ENCODE data around the gene HIF3A. TPM values are rescaled to one million over a fixed set of nuclear protein-coding genes. Genes with fewer than 3 reads are reported as not detected.

The HIF3A gene
- total and polyA plus RNA-seq, 2 of the 4 experiments (the other 2 are of a cell fraction): 0.02 TPM; not detected in 1

DNA sequence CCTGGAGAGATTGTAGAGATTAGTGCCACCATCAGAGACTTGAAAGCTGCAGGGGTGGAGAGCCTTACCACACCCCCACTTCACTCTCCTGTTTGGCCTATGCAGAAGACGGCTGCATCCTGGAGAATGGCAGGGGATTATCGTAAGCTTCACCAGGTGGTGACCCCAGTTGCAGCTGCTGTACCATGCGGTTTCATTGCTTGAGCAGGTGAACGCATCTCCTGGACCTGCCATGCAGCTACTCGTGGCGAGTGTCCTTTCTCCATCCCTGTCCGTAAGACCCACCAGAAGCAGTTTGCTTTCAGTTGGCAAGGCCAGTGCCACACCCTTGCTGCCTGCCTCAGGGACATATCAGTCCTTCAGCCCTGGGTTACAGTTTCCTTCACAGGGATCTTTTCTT, 71.3 kb downstream of the HIF3A start:
- Histone ChIP-seq H3K9me1 (ENCODE audit: insufficient read depth, low read length) (peaks cover 27% of the 10 kb centered on the region), H3K4me1 (ENCODE audit: control insufficient read depth, insufficient read depth, low read length) (peaks cover 18% of the 10 kb centered on the region), H2AFZ (replicated peaks; ENCODE audit: low read length, poor library complexity) (no peak overlapping the region), H3K79me1 (ENCODE audit: low read depth in 1 of 2, low read length in 2 of 2) (peaks cover 30 to 79% of the 10 kb centered on the region in 2 experiments), H4K8ac (ENCODE audit: low read depth in 2 of 2, low read length in 2 of 2) (no peak overlapping the region), H3K23ac (ENCODE audit: low read depth, low read length) (no peak overlapping the region), H4K20me1 (ENCODE audit: insufficient read depth, low read length) (peaks cover 19% of the 10 kb centered on the region), H2AK5ac (ENCODE audit: low read depth, low read length) (no peak overlapping the region), H3K9me3 (ENCODE audit: control insufficient read depth, insufficient read depth, low read length) (no peaks in the 10 kb centered on the region), H3K27me3 (ENCODE audit: control insufficient read depth, insufficient read depth, low read length) (no peaks in the 10 kb centered on the region), H3K4me3 (ENCODE audit: insufficient read depth, low read depth, low read length) (no peak overlapping the region), H3K18ac (ENCODE audit: low read depth, low read length) (no peak overlapping the region), H4K5ac (ENCODE audit: low read depth, low read length) (no peak overlapping the region), H4K91ac (ENCODE audit: insufficient read depth, low read depth, low read length) (no peak overlapping the region), H3K4me2 (ENCODE audit: low read depth, low read length) (no peak overlapping the region), H3K4ac (ENCODE audit: low read depth, low read length) (no peak overlapping the region), H3K56ac (ENCODE audit: extremely low read depth, insufficient read depth, low read length) (no peak overlapping the region), H2BK5ac (ENCODE audit: low read depth, low read length, poor library complexity, severe bottlenecking) (no peak overlapping the region), H3K27ac (ENCODE audit: insufficient read depth, low read length) (no peak overlapping the region), H2BK15ac (ENCODE audit: low read depth, low read length) (no peak overlapping the region), H3K36me3 (ENCODE audit: control insufficient read depth, insufficient read depth, low read length) (peaks cover 24% of the 10 kb centered on the region), H3K14ac (replicated peaks; ENCODE audit: low read depth, low read length) (no peak overlapping the region), H2BK120ac (ENCODE audit: low read depth, low read length) (no peak overlapping the region), H2BK20ac (ENCODE audit: low read depth, low read length) (no peak overlapping the region), H2AK9ac (replicated peaks; ENCODE audit: low read depth, low read length, poor library complexity) (no peak overlapping the region), H3K9ac (ENCODE audit: low read depth, low read length) (no peak overlapping the region)
- intact Hi-C loops (cut with micrococcal nuclease) (no loop called here), in situ Hi-C loops (cut with MboI; ENCODE audit: low sequenced_read_pairs) (no loop called here), dilution Hi-C loops (cut with HindIII; ENCODE audit: low sequenced_read_pairs, unreplicated experiment) (no loop called here)
- TF ChIP-seq RFX5 (IDR thresholded peaks at IDR 0.05; ENCODE audit: low read depth, low read length) (no peak), RCOR1 (IDR thresholded peaks at IDR 0.05; ENCODE audit: insufficient replicate concordance, low read length) (no peak), FOS (IDR thresholded peaks at IDR 0.05; ENCODE audit: low read depth, low read length) (no peak), POLR2A (IDR thresholded peaks at IDR 0.05; ENCODE audit: low read depth, low read length) (no peak), MAZ (IDR thresholded peaks at IDR 0.05; ENCODE audit: borderline replicate concordance, low read depth, low read length) (no peak), BHLHE40 (IDR thresholded peaks at IDR 0.05; ENCODE audit: low read depth, low read length) (no peak), MAFK (IDR thresholded peaks at IDR 0.05; ENCODE audit: low read depth, low read length) (no peak)
- TF ChIP-seq, protein P1, sequence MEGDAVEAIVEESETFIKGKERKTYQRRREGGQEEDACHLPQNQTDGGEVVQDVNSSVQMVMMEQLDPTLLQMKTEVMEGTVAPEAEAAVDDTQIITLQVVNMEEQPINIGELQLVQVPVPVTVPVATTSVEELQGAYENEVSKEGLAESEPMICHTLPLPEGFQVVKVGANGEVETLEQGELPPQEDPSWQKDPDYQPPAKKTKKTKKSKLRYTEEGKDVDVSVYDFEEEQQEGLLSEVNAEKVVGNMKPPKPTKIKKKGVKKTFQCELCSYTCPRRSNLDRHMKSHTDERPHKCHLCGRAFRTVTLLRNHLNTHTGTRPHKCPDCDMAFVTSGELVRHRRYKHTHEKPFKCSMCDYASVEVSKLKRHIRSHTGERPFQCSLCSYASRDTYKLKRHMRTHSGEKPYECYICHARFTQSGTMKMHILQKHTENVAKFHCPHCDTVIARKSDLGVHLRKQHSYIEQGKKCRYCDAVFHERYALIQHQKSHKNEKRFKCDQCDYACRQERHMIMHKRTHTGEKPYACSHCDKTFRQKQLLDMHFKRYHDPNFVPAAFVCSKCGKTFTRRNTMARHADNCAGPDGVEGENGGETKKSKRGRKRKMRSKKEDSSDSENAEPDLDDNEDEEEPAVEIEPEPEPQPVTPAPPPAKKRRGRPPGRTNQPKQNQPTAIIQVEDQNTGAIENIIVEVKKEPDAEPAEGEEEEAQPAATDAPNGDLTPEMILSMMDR (conservative IDR thresholded peaks at IDR 0.05; ENCODE audit: low read depth, low read length): no peak
- TF ChIP-seq, protein P2, sequence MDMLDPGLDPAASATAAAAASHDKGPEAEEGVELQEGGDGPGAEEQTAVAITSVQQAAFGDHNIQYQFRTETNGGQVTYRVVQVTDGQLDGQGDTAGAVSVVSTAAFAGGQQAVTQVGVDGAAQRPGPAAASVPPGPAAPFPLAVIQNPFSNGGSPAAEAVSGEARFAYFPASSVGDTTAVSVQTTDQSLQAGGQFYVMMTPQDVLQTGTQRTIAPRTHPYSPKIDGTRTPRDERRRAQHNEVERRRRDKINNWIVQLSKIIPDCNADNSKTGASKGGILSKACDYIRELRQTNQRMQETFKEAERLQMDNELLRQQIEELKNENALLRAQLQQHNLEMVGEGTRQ (IDR thresholded peaks at IDR 0.05; ENCODE audit: low read depth, low read length): no peak
- ATAC-seq (ENCODE audit: low read depth) (no peak), DNase-seq (no peak)
- CTCF ChIA-PET: interaction anchor here (0.6 kb wide), 1 partner anchor 190 kb away, joined by 3 read pairs; no protein-coding TSS in a partner anchor
- WGBS, 2 experiments (ENCODE audit: extremely low coverage in 2 of 2, insufficient read length in 1 of 2): 78% methylated on average over 5 of the region's 7 CpGs; no CpG with 5 or more reads in 1 of the 2 experiments
- POLR2A ChIA-PET (ENCODE audit: unreplicated experiment): interaction anchor here (0.6 kb wide), 1 partner anchor 1869 kb away, joined by 4 read pairs; no protein-coding TSS in a partner anchor
- BruUV-seq (replicated peaks): no TSS peak
